ENCODE results near the gene MOB4. TPM values are rescaled to one million over a fixed set of nuclear protein-coding genes. Genes with fewer than 3 reads are reported as not detected.

The MOB4 gene
- total and polyA plus RNA-seq, 2 experiments from 2014 or later = 68.2 to 87.0 TPM

DNA sequence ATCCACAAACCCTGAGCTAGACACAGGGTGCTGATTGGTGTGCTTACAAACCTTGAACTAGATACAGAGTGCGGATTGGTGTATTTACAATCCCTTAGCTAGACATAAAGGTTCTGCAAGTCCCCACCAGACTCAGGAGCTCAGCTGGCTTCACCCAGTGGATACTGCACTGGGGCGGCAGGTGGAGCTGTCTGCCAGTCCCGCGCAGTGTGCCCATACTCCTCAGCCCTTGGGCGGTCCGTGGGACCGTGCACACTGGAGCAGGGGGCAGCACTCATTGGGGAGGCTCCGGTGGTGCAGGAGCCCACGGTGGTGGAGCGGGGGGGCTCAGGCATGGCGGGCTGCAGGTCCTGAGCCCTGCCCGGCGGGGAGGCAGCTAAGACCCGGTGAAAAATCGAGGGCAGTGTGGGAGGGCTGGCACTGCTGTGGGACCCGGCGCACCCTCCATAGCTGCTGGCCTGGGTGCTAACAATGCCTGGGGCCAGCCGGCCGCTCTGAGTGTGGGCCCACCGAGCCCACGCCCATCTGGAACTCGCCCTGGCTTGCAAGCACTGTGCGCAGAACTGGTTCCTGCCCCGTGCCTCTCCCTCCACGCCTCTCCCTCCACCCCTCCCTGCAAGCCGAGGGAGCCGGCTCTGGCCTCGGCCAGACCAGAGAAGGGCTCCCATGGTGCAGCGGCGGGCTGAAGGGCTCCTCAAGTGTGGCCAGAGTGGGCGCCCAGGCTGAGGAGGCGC is 75.6 kb downstream of the MOB4 start:
- no peak for TF ChIP-seq NANOG (IDR thresholded peaks at IDR 0.05; ENCODE audit: borderline replicate concordance)
- TF ChIP-seq CTCF (conservative IDR thresholded peaks at IDR 0.05; ENCODE audit: low read depth in 2 of 2) = peak; percentile 12 to 47; a peak in 2 of 4 replicates
- TF ChIP-seq ZNF462 (CRISPR knock-in tag; IDR thresholded peaks at IDR 0.05) = no peak
- no peaks in the 10 kb centered on the region for H3K9me2 ChIP-seq (ENCODE audit: insufficient read depth)
- Mint-ChIP-seq H3K9me3 (peaks cover 29% of the 10 kb centered on the region), H3K4me3 (no peak overlapping the region), H3K36me3 (ENCODE audit: low read depth) (peaks cover 44% of the 10 kb centered on the region), H3K4me1 (peaks cover 20% of the 10 kb centered on the region), H3K27me3 (ENCODE audit: insufficient read depth, low read depth, poor library complexity) (peaks cover 8% of the 10 kb centered on the region), H3K27ac (no peak overlapping the region)
- H3K79me2 ChIP-seq (replicated peaks; ENCODE audit: insufficient read depth) = no peaks in the 10 kb centered on the region
- peaks cover 7% of the 10 kb centered on the region; the same call in 1 of the 2 replicates for H3K36me3 ChIP-seq (ENCODE audit: insufficient read depth)
- peak; percentile 25; the same call in 1 of the 3 replicates for ATAC-seq
- H4K20me1 ChIP-seq (replicated peaks; ENCODE audit: insufficient read depth) = no peaks in the 10 kb centered on the region
- no peak overlapping the region for H2AFZ ChIP-seq
- H3K4me3 ChIP-seq = no peak overlapping the region
- H3K4me2 ChIP-seq = no peak overlapping the region
- peaks cover 42% of the 10 kb centered on the region for H3K4me1 ChIP-seq (ENCODE audit: insufficient read depth)
- DNase-seq (ENCODE audit: low spot score) = no peak
- H3K27me3 ChIP-seq (ENCODE audit: insufficient read depth) = no peaks in the 10 kb centered on the region
- no peak overlapping the region for H3K27ac ChIP-seq (ENCODE audit: low read depth)
- no peaks in the 10 kb centered on the region for H3F3A ChIP-seq (replicated peaks; ENCODE audit: low read depth)

Measured in GM23338 (cell line).